Measurements from ENCODE around the gene TAS2R14. TPM values are rescaled to one million over a fixed set of nuclear protein-coding genes. Genes with fewer than 3 reads are reported as not detected.

Gene TAS2R14, protein sequence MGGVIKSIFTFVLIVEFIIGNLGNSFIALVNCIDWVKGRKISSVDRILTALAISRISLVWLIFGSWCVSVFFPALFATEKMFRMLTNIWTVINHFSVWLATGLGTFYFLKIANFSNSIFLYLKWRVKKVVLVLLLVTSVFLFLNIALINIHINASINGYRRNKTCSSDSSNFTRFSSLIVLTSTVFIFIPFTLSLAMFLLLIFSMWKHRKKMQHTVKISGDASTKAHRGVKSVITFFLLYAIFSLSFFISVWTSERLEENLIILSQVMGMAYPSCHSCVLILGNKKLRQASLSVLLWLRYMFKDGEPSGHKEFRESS
- 1 to 10 TPM; 2.4 to 4.7 TPM for total RNA-seq

DNA sequence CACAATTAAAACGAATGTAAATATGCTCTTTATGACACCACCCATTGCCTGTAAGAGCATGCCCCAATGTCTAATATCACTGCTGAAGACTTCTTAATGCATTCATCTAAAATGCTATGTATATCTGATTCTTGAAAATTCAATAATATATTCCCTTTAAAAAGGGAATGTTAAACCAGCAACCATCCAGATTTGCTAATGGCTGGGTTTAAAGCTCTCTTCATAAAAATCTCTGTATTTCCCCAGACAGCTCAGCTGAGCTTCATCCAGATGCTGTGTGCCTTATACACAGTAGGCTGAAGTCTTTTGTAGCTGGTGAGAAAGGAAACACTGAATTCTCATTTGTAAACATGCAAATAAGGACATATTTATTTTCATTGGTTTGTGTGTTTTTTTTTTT is at the start of gene TAS2R14:
TSS of gene TAS2R14 (minus strand) at position 101 of the 400 bp plus-strand sequence. CDS start at position 45, 56 bp downstream.

DNA sequence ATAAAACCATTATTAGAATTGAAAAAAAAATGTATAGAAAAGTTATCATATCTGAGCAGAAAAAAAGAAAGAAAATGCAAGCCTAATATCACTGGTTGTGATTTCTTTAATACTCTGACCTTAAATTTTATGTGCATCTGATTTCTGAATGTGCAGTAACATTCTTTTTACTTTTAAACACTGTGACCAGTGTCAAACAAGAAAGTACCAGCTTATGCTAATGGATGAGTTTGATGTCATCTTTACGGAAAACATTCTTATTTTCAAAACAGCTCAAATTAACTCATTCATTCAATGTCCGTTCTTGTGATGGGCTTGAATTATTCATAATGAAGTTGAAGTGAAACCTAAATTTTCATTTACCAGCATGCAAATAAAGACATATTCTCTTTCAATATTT is 47.7 kb upstream of the TAS2R14 start, which contains the start of gene TAS2R50:
TSS of gene TAS2R50 (minus strand) at position 101 of the 400 bp plus-strand sequence. CDS start at position 49, 52 bp downstream.

GRCh38 chr12:10928746-10929286 is 10.2 kb downstream of the TAS2R14 start, which contains the start of gene PRH2:
Gene PRH2, plus strand, starts transcription at chr12:10929236. Its CDS starts 38 bp downstream, at chr12:10929274.

DNA sequence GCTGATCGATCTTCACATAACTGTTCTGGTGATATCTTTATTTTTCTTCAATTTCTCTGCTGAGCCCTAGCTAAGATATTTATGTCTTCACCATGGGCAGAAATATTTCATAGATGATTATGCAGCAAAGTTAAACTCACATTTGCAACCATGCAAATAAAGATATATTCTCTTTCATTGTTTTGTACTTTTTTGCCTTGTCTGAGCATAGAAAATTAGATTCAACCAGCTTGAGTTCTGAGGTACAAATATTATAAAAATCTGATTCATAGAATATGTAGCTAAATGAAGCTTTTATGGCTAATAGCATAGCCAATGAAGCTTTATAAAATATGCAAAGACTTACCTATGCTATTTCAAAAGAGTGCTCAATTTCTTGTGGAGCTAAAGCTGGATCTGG is 29.6 kb downstream of the TAS2R14 start, which contains the start of gene TAS2R13:
TSS of gene TAS2R13 (minus strand) at position 101 of the 400 bp plus-strand sequence. CDS start 264 bp downstream, outside the sequence.

Other genes with a start within 250 kb of the TAS2R14 start
- gene YBX3, start 215.9 kb downstream of the TAS2R14 start, total RNA-seq, result 100 to 1,000 TPM in 1 of 2 donors, 10 to 100 TPM in 1; 88.1 to 120 TPM
- not detected for gene TAS2R7, start 136.6 kb downstream of the TAS2R14 start, total RNA-seq
- gene TAS2R8, start 132.0 kb downstream of the TAS2R14 start, total RNA-seq, result under 1 TPM; under 0.01 to 0.34 TPM
- gene TAS2R9, start 129.1 kb downstream of the TAS2R14 start, total RNA-seq, result under 1 TPM; 0.34 to 0.67 TPM
- gene TAS2R10, start 112.9 kb downstream of the TAS2R14 start, total RNA-seq, result 1 to 10 TPM in 1 of 2 donors, under 1 TPM in 1; 1.00 to 1.0 TPM
- 1 to 10 TPM; 1.4 to 2.7 TPM for gene PRR4, start 89.8 kb downstream of the TAS2R14 start, total RNA-seq
- 10 to 100 TPM; 14.0 to 25.5 TPM for gene PRH1, start 55.0 kb downstream of the TAS2R14 start, total RNA-seq
- 1 to 10 TPM; 1.7 to 3.0 TPM for gene TAS2R13, start 29.7 kb downstream of the TAS2R14 start, total RNA-seq
- gene PRH2, start 10.0 kb downstream of the TAS2R14 start, total RNA-seq, result not detected
- 1 to 10 TPM; 2.4 to 6.3 TPM for gene TAS2R50, start 47.6 kb upstream of the TAS2R14 start, total RNA-seq
- gene TAS2R20, start 59.0 kb upstream of the TAS2R14 start, total RNA-seq, result 1 to 10 TPM; 2.1 to 4.3 TPM
- 1 to 10 TPM; 2.4 to 5.0 TPM for gene TAS2R19, start 83.4 kb upstream of the TAS2R14 start, total RNA-seq
- gene TAS2R31, start 92.1 kb upstream of the TAS2R14 start, total RNA-seq, result 1 to 10 TPM; 3.3 to 4.1 TPM
- gene TAS2R46, start 123.0 kb upstream of the TAS2R14 start, total RNA-seq, result 1 to 10 TPM; 1.7 to 4.0 TPM
- 1 to 10 TPM; 3.1 to 4.0 TPM for gene TAS2R43, start 153.1 kb upstream of the TAS2R14 start, total RNA-seq
- 1 to 10 TPM; 3.4 to 7.7 TPM for gene TAS2R30, start 195.4 kb upstream of the TAS2R14 start, total RNA-seq
- 1 to 10 TPM; 4.8 to 5.7 TPM for gene SMIM10L1, start 231.9 kb upstream of the TAS2R14 start, total RNA-seq
- gene TAS2R42, start 247.7 kb upstream of the TAS2R14 start, total RNA-seq, result not detected